GM19099 (cell line): ENCODE data around the gene PRC1.

Experiments used
- POLR2A ChIP-seq: IDR thresholded peaks from 3 replicates; pipeline ENCODE4 v1.6.1; 2011; ENCODE audit warnings: low read depth; ENCODE audit not compliant: insufficient read length; ENCODE audit errors: extremely low read depth

Gene PRC1

GRCh38 chr15:90994417-90995311 is at the start of gene PRC1:
PRC1 (minus strand) TSS chr15:90994535; CDS start chr15:90994417, 118 bp downstream.
- peak; percentile 83 for TF ChIP-seq POLR2A

- no peak for TF ChIP-seq POLR2A
Measured at GRCh38 chr15:91043202-91043874, 49.0 kb upstream of the PRC1 start.

- TF ChIP-seq POLR2A = no peak
Measured at GRCh38 chr15:91040856-91041255, 46.5 kb upstream of the PRC1 start.

GRCh38 chr15:91039996-91040395 is 45.7 kb upstream of the PRC1 start:
- TF ChIP-seq POLR2A = no peak

- no peak for TF ChIP-seq POLR2A
Measured at GRCh38 chr15:91032919-91033803, 38.8 kb upstream of the PRC1 start.

- no peak for TF ChIP-seq POLR2A
Measured at GRCh38 chr15:91031796-91032195, 37.5 kb upstream of the PRC1 start.

- no peak for TF ChIP-seq POLR2A
Measured at GRCh38 chr15:91027677-91028076, 33.3 kb upstream of the PRC1 start.

- TF ChIP-seq POLR2A = no peak
Measured at GRCh38 chr15:91023720-91024119, 29.4 kb upstream of the PRC1 start.

- no peak for TF ChIP-seq POLR2A
Measured at GRCh38 chr15:91022832-91023129, 28.4 kb upstream of the PRC1 start.

- TF ChIP-seq POLR2A = peak; percentile 65
Measured at GRCh38 chr15:91022075-91022831, 27.9 kb upstream of the PRC1 start, which contains the start of gene VPS33B. VPS33B (minus strand) TSS chr15:91022594; CDS start chr15:91022249, 345 bp downstream.

GRCh38 chr15:91021516-91022074 is 27.3 kb upstream of the PRC1 start:
- no peak for TF ChIP-seq POLR2A

GRCh38 chr15:91018158-91018557 is 23.8 kb upstream of the PRC1 start:
- no peak for TF ChIP-seq POLR2A

- TF ChIP-seq POLR2A = no peak
Measured at GRCh38 chr15:91017716-91018115, 23.4 kb upstream of the PRC1 start.

- no peak for TF ChIP-seq POLR2A
Measured at GRCh38 chr15:91007266-91007665, 12.9 kb upstream of the PRC1 start.
